Activated CD4-positive, CD25-positive, alpha-beta regulatory T cell (primary cell): ENCODE results near the gene EVI5.
"Not testable (repeated sequence)": the region's sequence is repeated elsewhere in the genome, so short reads cannot be mapped to it uniquely, and the experiment has no call there.

Experiments
- DNase-seq, 4 experiments: peaks; one replicate each; lab custom pipeline; 2025; lab: John Stamatoyannopoulos, UW

EVI5 gene

DNA sequence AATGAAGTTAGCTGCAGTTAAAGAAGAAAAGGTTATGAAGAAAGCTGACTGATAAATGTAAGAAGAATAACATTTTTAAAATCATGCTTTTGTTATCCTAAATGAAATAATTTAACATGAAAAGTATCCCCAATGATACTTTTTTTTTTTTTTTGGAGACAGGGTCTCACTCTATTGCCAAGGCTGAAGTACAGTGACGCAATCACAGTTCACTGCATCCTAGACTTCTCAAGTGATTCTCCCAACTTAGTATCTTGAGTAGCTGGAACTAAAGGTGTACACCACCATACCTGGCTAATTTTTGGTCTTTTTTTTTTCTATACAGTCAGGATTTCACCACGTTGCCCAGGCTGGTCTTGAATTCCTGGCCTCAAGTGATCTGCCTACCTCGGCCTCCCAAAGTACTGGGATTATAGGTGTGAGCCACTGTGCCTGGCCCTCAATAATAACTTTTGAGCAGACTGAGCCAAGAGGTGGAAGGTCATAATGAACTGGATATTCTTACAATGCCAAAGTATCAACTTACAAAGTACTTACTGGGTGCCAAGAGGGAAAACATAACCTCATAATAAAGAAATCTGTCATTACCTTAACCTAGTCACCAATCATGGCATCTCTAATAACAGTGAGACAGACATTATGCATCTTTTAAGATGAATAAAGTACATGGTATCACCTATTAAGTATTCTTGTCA lies 94.5 kb downstream of the EVI5 start:
- no peak for DNase-seq

GRCh38 chr1:92679980-92680379 lies 104.9 kb downstream of the EVI5 start:
- no peak for DNase-seq

DNA sequence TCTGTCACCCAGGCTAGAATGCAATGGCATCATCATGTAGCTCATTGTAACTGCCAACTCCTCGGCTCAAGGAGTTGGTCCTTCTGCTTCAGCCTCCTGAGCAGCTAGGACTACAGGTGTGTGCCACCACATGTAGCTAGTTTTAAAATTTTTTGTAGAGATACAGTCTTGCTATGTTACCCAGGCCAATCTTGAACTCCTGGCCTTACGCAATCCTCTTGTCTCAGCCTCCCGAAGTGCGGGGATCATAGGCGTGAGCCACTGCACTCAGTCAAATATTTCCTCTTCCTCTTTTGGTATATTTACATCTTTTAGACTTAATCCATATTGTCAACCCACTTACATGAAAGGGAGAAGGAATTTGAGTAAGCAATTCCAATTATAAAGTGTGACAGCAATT lies 121.1 kb downstream of the EVI5 start:
- no peak for DNase-seq

- DNase-seq = no peak
These were observed 122.9 kb downstream of the EVI5 start for GRCh38 chr1:92662048-92662447.

- DNase-seq = no peak
These were observed 127.2 kb downstream of the EVI5 start for GRCh38 chr1:92657701-92658100.

DNA sequence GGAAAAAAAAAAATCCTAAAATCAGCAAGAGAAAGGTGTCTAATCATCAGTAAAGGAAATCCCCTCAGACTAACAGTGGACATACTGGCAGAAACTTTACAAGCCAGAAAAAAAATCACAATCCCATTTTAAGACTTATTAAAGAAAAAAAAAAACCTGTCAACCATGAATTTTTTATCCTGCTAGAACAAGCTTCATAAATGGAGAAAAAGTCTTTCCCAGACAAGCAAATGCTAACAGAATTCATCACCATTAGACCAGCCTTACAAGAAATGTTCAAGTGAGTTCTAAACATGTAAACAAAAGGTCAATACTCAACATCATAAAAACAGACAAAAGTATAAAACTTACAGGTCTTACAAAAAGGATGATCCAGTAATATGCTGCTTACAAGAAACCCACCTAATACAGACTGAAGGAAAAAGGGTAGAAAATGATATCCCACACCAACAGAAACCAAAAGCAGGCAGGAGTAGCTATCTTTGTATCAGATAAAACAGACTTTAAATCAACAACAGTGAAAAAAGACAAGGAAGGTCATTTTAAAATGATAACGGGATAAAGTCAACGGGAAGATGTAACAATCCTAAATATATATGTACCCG lies 129.6 kb downstream of the EVI5 start:
- no peak for DNase-seq

- DNase-seq = no peak
These were observed 131.1 kb downstream of the EVI5 start for GRCh38 chr1:92653605-92654381.

DNA sequence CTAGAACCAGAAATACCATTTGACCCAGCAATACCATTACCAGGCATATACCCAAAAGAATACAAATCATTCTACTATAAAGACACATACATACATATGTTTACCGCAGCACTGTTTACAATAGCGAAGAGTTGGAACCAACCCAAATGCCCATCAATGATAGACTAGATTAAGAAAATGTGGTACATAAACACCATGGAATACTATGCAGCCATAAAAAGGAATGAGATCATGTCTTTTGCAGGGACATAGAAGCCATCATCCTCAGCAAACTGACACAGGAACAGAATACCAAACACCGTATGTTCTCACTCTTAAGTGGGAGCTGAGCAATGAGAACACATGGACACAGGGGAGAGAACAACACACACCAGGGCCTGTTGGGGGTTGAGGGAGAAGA lies 144.2 kb downstream of the EVI5 start:
- DNase-seq = not testable (repeated sequence)

GRCh38 chr1:92638498-92638897 lies 146.4 kb downstream of the EVI5 start:
- no peak for DNase-seq

GRCh38 chr1:92635203-92635602 lies 149.7 kb downstream of the EVI5 start:
- not testable (repeated sequence) for DNase-seq

DNA sequence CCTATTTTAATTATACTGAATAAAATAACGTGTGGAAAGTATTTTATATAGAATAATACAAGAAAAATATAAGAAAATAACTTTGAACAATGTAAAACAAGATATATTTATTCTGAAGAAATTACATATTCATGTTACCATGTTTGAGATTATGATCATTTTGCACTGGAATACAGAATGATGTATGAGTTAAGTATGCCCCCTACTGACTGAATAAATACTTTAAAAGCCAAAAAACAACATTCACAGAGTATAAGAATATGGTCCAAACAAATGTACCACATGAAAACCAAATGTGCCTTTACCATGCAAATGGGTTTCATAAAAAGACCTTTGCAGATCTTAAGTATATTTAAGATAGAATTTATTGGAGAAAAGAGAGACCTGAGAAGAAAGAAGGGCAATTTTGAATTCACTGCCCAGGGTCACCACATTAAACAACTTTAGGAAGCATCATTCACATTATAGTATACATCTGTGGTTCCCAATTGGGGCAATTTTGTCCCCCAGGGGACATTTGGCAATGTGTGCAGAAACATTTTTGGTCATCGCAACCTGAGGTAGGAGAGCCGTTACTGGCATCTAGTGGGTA lies 161.6 kb downstream of the EVI5 start:
- no peak for DNase-seq

- no peak for DNase-seq
These were observed 165.3 kb downstream of the EVI5 start for GRCh38 chr1:92619466-92620189.

DNA sequence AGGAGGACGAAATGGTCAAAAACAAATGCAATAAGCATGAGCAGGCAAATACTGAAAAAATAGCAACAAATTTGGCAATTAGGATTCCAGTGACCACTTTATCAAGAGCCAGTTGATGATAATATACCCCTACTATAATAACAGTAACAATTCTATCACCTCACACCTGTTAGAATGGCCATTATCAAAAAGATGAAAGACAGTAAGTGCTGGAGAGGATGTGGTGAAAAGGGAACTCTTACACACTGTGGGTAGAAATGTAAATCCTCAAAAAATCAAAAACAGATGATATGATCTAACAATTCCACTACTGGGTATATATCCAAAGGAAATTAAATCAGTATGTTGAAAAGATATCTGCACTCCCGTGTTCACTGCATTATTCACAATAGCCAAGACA lies 183.9 kb downstream of the EVI5 start:
- DNase-seq = no peak

- DNase-seq = no peak
These were observed 185.7 kb downstream of the EVI5 start for GRCh38 chr1:92599184-92599583.

GRCh38 chr1:92589361-92589760 lies 195.5 kb downstream of the EVI5 start:
- not testable (repeated sequence) for DNase-seq

DNA sequence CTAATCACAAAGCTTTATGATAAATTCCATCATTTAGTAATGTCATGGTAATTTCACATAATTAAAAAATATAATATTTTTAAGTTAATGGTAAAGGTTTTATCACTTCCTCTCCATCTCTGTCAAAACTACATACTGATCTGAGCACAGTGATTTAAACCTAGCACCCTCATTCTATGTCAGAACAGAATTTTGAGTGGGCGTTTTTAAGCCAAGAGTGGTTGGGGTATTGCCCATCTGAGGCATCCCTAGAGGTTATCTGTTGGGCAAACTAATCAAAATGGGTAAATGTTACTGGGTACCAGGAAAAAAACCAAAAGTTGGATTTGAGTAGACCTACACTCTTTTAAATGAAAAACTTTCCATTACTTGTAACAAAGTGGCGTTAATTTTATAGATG lies 197.5 kb downstream of the EVI5 start:
- no peak for DNase-seq

DNA sequence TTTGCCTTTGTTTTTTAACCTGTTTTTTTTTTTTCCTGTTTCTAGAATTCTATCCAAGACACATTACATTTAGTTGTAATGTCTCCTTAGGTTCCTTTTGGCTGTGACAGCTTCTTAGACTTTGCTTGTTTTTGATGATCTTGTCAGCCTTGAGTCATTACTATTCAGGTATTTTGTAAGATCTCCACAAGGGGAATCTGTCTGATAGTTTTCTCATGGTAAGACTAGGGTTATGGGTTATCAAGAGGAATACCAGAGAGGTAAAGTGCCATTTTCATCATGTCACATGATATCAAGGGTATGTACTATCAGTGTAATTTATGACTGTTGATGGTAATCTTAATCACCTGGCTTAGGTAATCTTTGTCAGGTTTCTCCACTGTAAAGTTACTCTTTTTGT lies 199.1 kb downstream of the EVI5 start:
- no peak for DNase-seq

DNA sequence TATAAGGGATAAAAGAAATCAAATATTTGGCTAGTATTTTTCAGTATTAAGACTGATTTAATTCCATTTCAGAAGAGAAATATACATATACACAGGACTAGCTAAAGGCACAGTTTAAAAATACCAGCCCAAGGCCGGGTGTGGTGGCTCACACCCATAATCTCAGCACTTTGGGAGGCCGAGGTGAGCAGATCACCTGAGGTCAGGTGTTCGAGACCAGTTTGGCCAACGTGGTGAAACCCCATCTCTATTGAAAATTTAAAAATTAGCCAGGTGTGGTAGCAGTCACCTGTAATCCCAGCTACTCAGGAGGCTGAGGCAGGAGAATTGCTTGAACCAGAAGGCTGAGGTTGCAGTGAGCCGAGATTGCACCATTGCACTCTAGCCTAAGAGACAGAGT lies 200.1 kb downstream of the EVI5 start:
- not testable (repeated sequence) for DNase-seq

DNA sequence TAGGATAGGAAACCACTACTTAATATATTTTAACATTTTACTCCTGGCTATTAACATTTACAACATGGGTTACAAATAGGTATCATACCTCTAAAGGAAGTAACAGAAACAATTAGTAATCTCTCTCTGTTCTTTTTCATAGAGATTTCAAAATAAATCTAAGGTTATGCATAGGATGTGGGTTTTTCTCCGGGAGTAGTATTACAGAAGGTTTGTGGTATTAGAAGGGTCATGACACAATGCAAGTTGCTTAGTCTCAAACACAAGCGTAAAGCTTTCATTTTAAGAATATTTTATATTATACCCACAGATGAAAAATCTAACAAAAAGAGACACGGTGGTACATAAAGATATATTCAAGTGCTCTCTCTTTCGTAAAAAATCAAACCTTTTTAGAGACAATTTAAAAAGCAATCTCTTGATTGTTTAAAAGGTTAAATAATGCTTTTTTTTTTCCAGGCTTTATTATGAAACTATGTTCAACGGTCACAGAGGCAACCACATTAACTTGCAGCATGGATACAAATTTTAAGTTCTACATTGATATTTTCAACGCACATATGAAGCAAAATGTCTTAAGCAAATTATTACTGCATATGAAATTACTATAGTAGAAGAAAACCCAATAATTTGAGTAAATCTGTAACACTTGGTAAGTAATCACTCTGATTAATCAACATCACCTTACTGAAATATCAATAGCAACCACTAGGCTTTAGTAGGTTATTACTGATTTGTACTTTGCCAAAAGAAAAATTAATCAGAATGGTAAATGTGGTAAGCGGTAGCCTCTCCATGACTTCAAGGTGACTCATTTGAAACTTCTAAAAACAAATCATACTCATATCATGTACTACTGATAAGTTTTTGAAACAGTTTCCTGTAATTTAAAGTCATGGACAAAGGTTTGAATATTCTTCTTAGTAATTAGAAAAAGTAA lies 200.8 kb downstream of the EVI5 start:
- no peak for DNase-seq

GRCh38 chr1:92577261-92577895 lies 207.5 kb downstream of the EVI5 start:
- no peak for DNase-seq

- no peak for DNase-seq
These were observed 209.8 kb downstream of the EVI5 start for GRCh38 chr1:92575123-92575522.
